Forelimb muscle (tissue), 1 donor: ENCODE measurements around the gene KLHL21. TPM values are rescaled to one million over a fixed set of nuclear protein-coding genes. Genes with fewer than 3 reads are reported as not detected.

Source experiments
- DNase-seq: peaks from one replicate; pipeline ENCODE4 v3.0.0-alpha.2; 2013; ENCODE audit warnings: low read depth
- polyA plus RNA-seq: library from polyadenylated mRNA; unstranded; fragments of 120-200 nt; gene quantifications from one replicate; pipeline ENCODE4 v1.2.1, GENCODE V29; 2013; ENCODE audit not compliant: insufficient read length

Gene KLHL21
- polyA plus RNA-seq, 1 donor: 41.1 TPM

DNA sequence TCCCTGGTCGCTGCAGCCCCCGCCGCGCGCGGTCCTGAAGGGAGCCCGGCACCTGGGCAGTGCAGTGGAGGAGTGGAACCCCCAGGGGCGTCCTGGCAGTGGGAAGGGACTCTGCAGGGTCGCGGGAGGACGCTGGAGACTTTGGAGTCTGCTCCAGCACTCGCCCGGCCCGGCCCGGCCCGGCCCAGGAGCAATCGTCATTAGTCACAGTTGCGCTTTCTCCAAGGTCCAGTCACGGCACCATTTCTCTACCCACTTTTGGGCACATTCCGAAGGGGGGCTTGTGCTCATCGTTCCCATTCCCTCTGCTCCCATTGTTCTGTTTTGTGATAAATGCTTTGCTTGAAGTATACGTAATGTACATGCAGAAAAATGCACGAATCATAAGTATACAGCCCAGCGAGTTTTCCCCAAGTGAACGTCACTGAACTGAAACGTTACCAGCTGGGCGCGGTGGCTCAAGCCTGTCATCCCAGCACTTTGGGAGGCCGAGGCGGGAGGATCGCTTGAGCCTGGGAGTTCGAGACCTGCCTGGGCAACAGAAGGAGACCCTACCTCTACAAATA, 23.0 kb upstream of the KLHL21 start:
- no peak for DNase-seq

DNA sequence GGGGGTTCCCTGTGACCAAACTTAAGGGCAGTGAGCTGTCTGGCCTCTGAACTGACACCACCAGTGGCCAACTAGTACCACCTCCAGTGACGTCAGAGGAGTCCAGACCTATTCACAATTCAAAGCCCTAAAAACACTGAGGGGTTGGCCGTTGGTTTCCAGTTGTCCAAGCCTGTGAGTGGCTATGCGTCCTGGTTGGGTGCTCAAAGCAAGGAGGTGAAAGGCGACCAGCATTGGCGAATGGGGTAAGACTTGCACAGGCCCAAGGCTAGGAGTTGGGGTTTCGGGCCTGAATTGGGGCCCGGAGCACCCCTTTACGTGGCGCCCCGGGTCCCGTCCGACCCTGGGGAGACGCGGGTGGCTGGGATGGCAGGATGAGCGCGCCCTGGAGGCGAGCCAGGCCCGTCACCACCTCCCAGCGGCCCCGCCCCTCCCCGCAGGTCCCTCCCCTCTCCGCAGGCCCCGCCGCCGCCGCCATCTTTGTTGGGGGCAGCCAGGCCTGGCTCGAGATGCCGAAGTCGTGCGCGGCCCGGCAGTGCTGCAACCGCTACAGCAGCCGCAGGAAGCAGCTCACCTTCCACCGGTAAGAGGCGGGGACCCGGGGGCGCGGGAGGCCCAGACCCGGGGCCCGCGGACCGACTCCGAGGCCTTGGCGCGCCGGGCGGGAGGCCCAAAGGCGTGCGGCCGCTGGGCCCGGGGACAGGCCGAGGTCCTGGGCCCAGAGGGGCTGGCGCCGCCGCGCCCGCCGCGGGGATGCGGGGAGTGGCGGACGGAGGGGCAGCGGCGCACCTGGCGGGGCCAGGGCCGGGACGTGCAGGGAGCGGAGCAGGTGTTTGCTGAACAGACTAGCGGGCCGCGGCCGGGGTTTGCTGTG, 22.3 kb upstream of the KLHL21 start, which contains the start of gene THAP3:
THAP3 (plus strand) TSS at position 159 of the 874 bp plus-strand sequence; CDS start at position 510, 351 bp downstream.
- DNase-seq: no peak

DNA sequence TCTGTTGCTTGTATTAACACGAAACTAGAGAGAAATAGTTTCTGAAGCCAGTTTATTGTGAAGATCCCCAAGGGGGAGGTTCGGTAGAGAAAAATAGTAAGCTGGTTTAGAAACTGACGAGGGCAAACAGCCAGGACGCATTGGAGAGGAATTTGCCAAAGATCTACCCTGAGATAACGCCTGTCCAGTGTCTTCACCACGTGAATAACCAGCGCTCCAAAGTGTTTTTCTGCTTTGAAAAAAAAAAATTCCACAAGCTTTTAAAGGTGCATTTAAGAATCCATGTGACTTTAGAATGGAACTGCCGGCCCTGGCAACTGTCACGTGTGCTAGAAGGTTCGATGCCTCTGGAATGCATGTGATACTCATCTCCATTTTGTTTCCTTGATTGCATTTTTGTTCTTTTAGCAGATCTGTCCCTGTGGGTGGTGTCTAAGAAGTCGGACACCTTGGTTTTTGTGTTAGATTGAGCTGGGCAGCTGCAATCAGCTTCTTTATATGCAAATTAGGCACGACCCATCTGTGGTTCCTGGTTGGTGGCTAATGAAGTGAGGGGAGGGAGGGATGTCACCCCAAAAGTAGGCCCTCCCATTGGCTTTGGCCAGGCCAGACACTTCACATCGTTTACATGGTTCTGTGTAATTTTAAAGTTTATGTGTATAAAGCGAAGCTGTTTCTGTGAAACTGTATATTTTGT, 20.7 kb upstream of the KLHL21 start:
- no peak for DNase-seq

DNA sequence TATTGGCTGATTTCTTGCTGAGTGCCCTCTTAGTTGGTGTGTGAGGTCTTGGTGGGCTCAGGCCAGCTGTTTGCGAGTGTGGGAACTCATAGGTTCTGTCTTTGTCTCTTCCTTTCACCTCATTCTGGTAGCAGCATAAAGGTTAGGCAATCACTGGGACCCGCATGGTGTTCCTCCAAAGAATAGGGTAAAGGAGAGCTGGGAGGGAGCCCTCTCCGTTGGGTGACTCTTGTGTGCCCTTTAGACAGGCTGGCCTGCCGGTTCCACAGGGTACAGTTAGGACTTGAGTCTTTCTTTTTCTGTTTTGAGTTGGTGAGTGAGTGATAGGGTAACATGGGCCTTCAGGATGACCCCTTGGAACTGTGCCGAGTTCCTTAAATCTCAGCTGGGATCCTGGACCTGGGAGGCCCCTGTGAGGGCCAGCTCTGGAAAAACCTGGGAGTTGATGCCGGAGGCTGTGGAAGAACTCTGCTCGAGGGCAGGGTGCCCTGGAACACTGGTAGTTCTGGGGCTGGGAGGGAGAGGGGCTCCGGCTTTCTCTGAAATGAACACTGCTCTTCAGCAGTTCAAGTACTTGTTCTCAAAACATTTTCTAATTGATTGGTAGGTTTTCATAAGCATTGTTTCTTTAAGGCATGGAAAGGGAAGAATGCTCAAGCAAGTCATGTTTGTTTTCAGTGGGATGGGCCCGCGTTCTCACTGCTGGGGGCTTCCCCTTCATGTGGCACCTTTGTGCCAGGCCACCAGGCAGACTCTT, 19.9 kb upstream of the KLHL21 start:
- DNase-seq: no peak

- no peak for DNase-seq
These were observed 19.0 kb upstream of the KLHL21 start for GRCh38 chr1:6621429-6622391.

GRCh38 chr1:6619045-6619444, 16.4 kb upstream of the KLHL21 start:
- no peak for DNase-seq

- no peak for DNase-seq
These were observed 12.5 kb upstream of the KLHL21 start for GRCh38 chr1:6614929-6615785.

DNA sequence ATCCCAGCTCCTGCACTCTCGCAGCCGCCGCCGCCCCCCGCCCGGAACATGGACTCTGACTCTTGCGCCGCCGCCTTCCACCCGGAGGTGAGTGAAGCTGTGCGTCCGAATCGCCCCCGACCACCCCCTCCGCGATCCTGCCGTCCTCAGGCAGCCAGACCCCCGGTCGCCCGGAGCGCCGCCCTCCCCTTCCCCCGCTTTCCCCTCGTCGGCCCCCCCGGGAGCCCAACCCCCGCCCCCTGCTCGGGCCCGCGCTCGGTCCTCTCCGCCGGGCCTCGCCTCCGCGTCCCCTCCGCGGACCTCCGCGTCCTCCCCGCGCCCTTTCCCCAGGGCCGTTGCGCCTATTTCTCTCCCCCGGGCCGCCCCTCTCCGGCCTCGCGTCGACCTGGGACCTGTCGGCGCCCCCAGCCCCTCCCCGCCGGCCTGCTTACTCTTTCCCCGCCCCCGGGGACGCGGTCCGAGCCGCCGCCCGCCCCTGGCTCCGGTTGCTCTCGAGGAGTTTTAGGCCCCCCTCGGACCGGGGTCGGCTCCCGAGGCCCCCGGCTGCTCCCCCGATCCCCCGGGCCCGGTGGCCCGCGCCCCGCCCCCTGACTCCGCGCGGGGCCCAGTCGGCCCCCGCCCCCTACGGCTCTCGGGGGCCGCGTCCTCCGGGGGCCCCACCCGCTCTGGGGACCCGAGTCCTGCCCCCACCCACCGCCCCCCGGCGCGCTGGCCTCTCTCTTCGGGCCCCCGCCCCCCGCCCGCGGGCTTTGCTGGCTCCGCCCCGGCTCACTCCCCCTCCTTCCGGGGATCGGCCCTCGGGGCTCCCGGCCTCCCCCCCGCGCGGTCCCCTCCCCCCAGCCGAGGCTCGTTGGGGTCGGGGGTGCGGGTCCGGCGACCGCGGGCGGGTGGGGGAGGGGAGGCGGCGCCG, 11.6 kb upstream of the KLHL21 start:
- DNase-seq: no peak

DNA sequence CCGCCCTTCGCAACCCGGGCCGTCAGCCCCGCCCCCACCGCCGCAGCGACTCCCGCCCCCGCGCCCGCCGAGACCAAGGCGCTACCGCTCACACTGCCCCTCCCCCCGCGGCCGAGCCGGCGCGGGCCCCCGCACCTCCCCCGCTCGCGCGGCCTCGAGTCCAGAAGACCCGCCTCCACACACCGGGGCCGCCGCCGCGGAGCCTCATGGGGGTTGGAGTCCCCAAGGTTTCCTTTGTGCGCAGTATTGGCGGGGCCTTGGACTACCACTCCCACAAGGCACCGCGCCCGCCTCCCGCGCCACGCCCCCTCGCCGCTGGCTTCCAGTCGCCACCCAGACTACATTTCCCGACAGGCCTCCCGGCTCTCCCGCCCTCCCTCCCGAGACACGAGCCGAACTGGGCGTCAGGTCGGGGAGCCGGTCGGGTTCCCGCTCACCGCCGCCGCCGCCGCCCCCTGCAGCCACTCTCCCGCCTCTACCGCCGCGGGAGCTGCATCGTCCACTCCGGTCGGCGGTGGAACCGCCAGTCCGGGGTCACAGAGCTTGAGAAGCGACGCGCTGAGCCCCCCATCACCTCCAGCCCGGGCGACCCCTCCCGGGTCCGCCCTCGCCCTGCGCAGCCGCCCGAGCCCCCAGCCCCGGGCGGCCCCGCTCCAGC, 10.8 kb upstream of the KLHL21 start, which contains the start of gene PHF13:
PHF13 (plus strand) TSS at position 371 of the 658 bp plus-strand sequence. CDS start 336 bp downstream, outside the sequence.
- DNase-seq: peak; percentile 90

GRCh38 chr1:6612641-6613360, 10.1 kb upstream of the KLHL21 start:
- DNase-seq: no peak

GRCh38 chr1:6603915-6604558, 1.4 kb upstream of the KLHL21 start:
- DNase-seq: peak; percentile 39

DNA sequence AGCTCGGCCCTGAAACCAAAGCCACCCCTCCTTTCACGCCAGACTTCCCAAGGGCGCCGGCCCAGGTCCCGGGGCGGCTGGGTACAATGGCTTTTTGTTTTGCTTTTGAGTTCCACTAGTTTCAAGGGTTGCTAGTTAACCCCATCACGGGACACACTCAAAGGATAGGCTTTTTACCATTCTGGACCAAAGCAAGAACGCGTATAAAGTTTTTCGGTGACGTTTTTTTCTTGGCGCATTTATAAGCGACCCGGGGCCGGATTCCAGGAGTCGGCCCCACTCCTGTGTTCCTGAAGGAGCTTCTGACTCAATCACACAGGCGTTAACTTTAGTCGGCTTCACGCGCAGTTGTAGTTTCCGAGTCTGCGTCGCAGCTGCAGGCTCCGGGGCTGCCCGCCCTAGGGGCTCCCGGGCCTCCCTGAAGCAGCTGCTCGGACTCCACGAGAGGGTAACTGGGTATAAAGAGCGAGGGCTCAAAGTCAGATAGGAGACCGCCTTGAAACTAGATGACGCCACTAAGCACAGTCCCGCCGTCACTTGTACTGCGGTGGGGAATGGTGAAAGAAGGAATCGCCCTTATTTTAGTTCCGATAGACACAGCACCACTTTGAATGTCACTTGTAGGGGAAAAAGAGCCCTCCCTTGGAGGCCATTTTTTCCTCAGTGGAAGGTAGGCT, 707 bp upstream of the KLHL21 start:
- DNase-seq: peak; percentile 57

- no peak for DNase-seq
These were observed 573 bp downstream of the KLHL21 start for GRCh38 chr1:6601923-6602668.

DNA sequence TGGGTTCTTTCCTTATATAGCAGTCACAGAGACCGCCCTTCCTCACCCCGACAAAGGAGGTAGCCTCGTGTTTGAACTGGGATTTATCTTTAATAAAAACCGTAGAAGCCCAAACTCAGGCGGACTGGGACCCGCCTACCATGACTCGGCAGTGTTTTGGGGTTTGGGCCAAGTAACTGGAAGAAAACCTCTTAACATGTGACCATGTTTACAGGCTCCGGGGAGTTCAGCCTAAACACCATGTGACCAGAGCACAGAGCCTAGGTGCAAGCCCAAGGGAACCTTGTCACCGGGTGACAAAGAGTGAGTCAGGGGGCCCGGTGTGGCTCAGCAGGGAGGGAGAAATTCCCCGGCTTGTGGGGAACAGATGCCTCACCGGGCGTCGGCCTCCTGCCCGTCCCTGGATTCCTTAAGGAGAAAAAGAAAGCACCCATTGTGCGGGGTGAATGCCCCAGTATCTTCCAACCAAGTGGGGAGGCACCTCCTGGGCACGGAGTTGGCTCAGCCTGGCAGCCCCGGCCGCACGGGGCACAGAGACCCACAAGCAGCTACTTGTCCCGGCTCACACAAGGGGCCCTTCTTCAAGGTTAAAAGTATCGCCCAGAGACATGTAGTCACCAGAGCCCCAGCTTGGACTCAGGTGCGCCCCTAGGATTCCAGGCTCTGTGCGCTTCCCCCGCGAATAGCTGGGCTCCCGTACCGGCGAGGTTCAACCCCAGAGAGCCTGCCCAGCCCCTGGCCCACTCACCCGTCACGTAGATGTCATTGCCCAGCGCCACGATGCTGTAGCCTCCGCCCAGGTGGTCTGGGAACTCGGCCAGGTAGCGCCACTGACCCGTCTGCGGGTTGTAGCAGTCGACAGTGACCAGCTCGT, 1.4 kb downstream of the KLHL21 start:
- peak; percentile 35 for DNase-seq
